Activated CD4-positive, alpha-beta T cell treated with anti-CD3 and anti-CD28 coated beads, Interleukin-2, amount 50 U/mL, for 1 hour (primary cell): ENCODE results near the gene FRY.
A peak's percentile ranks its signal among the peaks of the same experiment; 100 is the strongest.

ENCODE experiments used
- DNase-seq: peaks from one replicate; pipeline ENCODE4 v3.0.0-alpha.2; 2020

The FRY gene

DNA sequence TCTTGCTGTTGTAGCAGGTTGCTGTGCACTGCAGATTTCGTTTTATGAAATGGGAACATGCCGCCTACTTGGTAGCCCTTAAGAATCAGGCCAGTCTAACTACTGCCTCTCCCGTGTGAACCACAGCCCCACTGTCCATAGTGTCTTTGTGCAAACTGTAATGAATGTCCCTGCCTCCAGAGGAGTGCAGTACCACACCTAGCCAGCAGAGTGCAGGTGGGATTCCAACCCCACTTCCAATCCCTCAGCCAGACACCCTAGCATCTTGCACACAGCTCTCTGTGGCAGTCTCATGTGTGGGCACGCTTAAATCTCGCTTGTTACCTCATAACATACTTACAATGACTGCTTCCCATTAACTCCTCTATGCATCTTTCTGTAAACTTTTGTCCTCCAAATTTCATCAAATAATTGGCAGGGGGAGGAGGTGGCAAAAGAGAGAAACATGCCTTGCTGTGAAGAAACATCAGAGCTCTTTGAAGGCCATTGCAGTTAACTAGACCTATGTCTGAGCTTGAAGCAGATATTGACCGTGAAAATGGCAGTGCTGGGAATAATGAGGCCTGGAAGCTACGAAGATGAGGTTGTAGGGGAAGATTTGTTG is 236.4 kb downstream of the FRY start:
- peak; percentile 52 for DNase-seq

DNA sequence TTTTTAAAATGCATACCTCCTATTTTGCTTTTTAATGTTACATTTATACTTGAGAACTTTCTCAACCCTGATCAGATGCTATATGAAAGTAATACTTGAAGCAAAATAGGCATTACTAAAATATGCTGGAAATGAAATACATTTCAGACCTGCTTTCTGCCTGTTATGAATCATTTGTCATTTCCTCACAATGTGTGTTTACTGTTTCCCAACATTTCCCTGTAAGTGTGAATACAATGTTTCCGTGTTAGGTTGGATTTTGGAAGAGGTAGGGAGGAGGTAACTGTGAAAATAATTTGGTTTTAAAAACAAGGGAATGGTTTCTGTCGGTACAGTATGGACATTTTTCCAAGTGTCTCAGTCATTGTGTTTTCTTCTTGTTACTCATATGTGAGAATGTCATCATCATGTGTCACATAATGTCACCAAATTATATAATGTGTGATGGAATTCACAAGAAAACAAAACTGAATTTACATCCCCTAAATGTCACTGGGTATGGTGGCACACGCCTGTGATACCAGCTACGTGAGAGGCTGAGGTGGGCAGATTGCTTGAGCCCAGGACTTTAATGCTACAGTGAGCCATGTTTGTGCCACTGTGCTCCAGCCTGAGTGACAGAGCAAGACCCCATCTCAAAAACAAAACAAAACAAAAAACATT is 240.6 kb downstream of the FRY start:
- no peak for DNase-seq

DNA sequence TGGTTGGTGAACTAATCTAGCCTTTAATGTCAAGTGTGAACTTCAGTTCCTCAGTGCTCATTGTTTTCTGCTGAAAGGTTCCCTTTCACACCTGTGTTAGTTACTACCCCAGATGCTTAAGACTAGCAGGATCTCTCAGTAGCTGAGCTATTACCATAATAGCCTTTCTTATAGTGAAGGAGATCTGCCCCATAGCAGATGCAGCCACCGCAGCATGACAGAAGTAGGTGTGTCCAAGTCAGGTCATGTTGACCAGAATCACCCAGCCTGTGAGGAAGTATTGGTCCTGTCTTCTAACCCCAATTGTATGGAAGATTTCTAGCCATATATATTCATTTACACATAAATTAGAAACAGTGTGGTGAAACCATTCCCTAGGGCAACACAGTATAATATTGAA is 246.3 kb downstream of the FRY start:
- no peak for DNase-seq

DNA sequence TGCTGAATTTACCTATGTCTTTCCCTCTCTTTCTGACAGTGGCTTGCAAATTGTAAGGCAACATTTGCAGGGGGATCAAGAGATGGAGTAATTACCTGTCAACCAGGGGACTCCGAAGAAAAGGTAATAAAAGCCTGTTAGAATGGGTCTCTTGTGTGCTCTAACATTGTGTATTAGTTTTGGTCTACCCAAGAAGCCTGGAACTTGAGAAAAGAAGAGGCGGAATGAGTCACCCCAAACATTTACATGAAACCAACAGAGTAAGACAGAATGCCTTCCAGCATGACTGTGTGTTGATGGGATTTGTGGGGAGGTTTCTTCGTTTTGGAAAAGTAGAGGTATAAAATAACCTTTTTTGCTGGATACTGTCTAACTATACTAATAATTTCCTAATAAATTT is 246.9 kb downstream of the FRY start:
- no peak for DNase-seq

DNA sequence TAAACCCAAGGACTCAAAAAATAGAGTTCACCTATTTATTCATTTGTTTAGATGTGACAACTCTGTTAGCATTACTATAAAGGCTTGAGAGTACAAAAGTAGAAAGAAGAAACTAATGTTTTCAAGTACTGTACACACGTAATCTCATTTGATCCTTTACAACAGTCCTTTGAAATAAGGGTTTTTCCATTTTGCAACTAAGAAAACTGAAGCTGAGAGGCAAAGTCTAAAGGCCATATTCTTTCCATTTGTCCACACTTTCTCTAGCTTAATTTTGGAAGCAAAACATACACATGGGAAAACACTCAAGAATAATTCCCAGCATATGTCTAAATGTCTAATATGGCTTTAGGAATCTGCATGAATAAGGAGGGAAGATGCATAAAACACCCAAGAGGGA is 249.5 kb downstream of the FRY start:
- no peak for DNase-seq

DNA sequence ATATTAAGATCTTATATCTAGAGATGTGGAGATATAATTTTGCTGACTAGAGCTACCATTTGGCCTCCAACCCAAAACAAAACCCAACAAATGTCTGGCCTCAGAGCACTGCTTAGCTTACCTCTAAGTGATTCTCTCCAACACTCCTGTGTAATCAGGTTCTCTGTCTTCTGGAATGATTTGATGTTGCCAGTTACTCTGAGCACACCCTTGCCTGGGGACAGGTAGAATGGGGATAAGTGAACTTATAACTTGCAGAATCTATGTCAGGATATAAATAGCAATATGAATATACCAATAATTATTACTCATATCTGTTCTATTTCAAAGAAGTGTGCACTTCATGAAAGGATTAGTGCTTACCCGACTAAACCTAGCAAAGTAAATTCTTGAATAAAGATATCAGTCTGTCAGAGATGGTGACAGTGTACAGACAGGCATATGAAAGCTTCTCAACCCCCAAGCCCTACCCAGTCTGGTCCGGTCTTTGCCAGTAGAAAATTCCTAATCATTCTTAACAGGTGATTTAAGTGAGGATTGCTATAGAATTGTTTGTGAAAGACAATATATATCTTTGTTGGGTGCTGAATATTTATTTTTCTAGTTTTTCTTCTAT is 250.6 kb downstream of the FRY start:
- no peak for DNase-seq

DNA sequence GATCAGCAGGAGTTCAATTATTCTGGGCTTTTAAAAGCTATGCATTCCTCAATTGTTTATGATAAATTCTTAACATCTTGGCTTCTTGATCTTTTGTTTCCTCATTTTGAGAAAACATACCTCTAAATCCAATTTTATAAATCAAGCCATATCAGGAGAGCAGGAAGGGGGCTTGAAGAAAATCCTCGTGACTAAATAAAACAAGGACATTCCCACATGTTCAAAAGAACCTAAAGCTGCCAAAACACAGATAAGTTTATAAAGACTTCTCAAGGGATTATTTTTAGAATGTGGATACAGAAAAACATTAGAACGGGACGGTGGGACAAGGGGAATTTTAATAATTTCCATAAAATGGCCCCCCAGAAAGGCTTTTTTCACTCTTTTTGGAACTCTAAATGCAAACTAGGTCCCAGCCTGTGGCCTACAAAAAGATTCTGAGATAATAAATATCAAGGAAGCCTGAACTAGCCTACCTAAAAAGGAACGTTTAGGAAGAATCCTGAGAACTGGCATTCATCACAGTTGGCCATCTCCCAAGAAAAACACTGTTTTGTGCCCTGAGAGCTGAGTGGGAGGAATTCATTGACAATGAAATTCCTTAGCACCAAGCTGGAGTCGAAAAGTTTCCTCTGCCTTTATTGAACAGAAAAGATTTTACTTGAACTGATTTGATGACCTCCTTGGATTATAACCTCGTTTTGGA is 253.5 kb downstream of the FRY start:
- no peak for DNase-seq

DNA sequence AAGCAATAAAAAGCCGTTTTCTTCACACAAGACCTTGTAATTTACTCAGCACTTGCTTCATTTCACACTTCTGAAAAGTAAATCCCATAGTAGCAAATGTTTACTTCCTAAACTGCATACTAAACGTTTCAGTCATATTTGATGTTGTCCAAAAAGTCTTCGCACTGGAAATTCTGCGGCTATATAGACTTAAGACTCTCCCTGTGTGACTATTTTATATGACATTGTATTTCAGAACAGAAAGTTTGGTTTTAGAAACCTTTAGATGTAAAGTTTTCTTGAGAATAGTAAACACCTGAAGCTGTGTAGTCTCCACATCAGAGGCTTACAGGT is 254.0 kb downstream of the FRY start:
- DNase-seq, result no peak

DNA sequence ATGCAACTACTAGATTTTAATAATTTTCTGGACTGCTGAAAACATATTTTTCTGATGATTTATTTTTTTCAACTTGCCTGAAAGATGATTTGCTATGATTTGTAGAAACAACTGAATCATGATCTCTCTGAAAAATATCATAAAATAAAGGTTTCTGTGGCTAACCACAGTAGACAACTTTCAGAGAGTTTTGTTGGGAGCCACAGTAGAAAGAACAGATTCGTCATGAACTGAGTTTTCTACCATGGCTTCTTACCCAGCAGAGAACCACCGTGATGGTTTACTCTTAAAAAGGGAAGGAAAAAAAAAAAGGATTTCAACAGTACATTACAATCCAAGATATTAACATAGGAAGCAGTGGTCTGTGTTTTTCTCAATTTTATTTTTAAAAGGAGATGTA is 265.6 kb downstream of the FRY start:
- DNase-seq, result no peak

DNA sequence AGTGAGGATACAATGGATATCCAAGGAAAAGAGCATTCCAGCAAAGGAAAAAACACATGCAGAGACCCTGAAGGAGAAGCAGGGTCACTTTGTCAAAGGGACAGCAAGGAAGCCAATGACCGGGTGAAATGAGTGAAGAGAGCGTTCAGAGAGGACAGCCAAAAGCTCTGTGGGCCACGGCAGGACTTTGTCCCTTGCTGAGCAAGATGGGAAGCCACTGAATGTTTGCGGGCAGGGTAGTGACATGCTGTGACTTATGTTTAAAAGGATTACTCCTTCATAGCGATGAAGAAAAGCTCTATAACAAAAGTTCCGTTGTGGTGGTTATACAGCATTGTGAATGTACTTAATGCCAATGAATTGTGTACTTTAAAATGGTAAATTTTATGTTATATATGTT is 267.1 kb downstream of the FRY start:
- no peak for DNase-seq

DNA sequence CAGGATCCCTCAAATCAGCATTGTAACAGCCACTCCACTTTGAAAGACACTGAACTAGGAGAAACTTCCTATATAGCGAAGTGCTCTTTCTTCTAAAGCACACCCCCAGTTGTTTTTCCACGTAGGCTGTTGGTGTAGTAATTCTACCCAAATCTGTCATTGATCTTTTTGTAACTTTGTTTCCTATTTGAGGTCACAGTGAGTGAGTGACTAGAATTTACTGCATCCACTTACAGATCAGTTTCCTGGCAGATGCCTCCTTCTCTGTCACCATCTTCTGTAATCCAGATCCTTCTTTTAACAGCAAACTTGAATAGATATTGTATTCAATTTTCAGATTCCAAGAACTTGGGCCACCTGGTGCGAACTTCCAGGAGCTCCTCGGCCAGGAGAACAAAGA is 268.3 kb downstream of the FRY start:
- no peak for DNase-seq

DNA sequence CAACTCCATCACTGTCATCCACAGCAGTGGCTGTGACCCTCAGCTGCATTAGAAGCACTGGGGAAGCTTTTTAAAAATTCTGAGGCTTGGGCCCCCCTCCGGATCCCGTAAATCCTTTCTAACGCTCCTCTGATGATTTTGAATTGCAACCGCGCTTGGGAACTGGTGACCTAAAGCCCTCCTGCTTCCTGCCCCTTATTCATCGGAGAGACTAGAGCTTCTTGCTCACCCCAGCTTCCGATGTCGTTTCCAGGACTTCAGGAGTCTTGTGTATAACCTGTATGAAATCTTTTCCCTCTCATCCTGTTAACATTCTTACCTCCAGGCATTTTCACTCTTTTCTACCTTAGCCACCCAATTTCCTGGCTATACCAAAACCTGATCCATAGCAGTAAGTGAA is 268.8 kb downstream of the FRY start:
- no peak for DNase-seq

DNA sequence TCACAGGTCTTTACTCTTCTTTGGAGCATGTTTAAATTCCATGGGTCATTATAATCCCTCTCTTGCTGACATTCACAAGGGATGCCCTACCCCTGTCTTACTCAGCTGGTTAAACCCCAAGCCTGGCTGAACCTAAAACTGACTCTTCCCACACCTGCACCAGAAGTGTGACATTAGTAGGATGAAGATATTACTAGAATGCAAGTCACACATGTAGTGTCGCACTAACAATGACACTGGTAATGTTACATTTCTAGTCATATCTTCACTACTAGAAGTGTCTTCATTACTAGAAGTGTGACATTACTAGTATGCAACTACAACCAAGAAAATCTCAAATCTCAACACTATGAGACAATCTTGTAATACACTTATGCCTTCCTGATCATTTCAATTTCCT is 269.3 kb downstream of the FRY start:
- DNase-seq, result no peak

DNA sequence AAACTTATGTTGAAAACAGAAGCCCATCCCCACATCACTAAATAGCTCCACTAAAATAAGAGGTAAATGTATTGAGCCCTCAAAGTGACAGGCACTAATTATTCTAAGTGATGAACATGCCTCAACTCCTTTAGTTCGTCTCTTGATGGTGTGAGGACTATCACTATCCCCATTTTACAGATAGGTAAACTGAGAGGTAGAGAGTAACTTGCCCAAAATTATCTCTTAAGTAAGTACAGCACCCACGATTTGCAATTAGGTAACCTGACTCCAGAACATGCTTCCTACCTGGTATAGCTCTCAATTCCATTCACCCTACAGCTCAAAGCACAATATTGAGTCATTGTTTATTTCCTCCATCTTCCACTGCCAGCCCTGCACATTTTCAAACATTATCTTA is 270.9 kb downstream of the FRY start:
- no peak for DNase-seq

DNA sequence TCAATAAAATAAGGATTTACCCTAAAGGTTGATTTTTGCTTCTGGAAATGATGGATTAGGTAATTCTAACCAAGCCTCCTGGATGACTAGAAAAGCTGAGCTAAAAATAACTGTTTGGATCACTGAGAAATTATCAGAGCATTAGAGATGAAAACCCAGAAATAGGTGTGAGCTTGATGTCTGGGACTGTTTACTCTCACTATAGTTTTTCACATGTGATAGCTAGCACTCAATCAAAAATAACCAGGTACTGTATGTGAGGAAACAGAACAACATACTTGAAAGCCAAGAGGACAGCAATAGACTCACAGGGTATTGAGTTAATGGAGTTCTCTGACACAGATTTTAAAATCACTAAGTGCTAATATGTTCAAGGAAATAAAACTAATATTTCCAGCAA is 274.1 kb downstream of the FRY start:
- DNase-seq, result no peak

DNA sequence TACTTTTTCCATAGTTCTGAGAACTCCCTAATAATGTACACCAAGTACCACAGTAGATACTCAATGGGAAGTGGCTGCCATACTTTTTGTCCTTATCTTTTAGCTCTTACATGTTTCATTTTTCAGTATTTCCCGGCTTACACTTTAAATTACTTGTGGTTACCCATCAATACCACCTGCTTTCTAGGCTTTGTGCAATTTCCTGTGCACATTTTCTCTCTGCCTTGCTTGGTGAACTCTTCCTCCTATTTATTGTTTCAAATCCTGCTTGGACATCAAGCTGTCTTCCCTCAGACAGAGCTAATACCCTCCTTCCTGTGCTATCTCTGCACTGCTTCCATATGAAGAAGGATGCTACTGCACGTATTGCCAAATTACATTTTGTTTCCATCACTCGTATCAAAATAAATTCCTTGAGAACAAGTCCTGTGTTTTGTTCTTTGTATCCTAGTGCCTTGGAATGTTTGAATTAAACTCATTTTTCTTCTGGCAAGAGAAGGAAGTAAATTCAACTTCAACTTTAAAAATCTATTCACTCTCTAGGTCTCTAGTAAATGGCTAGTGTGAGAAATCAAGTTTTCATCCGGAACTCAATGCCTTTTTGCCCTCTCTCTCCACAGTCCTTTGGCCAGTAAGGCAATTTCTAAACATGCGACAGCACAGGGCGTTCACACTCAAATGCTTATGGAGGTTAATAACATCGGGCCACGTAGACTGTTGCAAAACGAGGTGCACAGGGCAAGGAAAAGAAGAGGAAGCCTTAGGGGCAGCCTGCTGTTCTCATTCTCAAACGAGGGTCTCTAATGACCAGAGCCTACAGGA is 277.9 kb downstream of the FRY start:
- no peak for DNase-seq

DNA sequence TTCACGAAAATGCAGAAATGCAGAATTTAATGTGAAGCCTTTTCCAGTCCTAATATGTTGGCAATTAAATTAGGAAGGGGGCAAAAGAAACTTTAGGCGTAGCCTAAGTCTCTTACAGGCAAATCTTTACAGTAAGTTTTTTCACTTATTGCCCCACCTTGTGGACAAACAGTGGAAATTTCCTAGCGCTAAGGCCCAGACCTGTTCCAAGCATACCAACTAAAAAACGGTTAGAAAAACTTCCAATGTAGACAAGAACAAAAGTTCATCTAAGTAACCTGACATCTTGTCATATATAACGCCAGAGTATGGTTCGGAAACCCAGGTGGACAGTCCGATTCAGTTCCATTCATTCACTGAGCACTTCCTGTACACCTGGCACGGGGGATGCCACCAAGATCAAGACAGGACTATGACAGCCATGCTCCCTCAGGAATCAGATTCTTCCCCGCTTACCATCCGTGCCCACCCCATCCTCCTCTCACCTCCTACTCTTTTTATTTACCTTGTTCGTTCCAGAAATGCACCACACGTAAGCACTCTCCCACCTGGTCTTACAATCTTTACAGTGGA is 278.6 kb downstream of the FRY start:
- no peak for DNase-seq

DNA sequence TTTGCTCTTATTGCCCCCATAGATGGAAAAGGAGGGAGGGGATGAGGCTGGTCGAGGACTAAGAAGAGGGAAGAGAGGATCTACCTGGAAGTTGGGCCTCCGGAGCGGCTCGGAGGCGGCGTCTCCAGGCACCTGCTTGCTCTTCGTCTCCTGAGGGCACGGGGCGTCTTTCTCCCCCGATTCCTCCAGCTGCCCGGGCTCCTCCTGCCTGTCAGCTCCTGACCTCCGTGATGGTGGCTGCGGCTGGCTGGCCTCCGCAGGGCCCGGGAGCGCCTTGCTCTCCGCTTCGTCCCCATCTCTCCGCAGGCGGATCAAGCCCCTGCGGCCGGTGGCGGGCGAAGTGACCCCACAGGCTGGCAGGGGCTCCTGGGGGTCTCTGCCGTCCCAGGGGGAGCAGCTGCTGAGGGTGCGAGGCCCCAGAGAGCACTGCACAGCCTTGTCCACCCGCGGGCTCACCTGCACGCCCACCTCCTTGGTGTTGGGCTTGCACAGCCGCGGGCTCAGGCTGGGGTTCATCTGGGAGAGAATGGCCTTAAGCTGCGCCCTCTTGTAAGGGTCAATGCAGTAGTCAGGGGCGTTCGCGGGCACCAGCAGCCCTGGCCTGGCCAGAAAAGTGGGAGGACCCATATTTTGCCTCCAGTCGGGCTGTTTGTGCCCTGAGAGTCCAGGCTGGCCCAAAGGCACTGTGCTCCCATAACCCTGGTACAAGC is 279.8 kb downstream of the FRY start:
- DNase-seq, result no peak

DNA sequence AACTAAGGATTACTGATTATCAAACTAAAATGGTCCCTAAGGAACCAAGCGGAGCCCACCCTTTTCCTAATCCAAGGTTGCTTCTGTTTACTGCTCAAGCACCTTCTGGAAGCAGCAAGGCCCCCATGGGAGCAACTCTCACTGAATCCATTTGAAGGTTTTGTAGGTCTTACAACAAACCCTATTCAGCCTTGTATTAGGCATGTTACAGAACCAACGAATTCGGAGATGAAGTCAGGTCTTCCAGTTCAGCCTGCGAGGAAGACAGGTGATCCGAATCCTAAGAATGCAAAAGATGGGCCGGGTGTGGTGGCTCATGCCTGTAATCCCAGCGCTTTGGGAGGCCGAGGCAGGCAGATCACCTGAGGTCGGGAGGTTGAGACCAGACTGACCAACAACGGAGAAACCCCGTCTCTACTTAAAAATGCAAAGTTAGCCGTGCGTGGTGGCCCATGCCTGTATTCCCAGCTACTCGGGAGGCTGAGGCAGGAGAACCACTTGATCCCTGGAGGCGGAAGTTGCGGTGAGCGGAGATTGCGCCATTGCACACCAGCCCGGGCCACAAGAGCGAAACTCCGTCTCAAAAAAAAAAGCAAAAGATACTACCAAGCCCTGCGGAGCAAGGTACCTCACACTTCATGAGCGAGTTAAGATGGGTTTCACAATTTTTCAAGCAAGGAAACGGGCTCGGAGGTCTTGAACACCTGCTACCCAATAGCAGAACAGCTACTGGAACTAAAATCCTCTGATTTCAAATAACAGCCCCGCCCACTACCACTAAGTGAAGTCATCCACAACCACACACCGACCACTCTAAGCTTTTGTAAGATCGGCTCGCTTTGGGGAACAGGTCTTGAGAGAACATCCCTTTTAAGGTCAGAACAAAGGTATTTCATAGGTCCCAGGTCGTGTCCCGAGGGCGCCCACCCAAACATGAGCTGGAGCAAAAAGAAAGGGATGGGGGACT is 283.0 kb downstream of the FRY start:
- DNase-seq, result peak; percentile 47

DNA sequence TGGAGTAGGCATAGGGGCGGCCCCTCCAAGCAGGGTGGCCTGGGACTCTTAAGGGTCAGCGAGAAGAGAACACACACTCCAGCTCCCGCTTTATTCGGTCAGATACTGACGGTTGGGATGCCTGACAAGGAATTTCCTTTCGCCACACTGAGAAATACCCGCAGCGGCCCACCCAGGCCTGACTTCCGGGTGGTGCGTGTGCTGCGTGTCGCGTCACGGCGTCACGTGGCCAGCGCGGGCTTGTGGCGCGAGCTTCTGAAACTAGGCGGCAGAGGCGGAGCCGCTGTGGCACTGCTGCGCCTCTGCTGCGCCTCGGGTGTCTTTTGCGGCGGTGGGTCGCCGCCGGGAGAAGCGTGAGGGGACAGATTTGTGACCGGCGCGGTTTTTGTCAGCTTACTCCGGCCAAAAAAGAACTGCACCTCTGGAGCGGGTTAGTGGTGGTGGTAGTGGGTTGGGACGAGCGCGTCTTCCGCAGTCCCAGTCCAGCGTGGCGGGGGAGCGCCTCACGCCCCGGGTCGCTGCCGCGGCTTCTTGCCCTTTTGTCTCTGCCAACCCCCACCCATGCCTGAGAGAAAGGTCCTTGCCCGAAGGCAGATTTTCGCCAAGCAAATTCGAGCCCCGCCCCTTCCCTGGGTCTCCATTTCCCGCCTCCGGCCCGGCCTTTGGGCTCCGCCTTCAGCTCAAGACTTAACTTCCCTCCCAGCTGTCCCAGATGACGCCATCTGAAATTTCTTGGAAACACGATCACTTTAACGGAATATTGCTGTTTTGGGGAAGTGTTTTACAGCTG is 283.9 kb downstream of the FRY start, which contains the start of the genes BRCA2 and ZAR1L:
BRCA2 (plus strand) TSS at position 271 of the 790 bp plus-strand sequence. CDS start 953 bp downstream, outside the sequence.
ZAR1L (minus strand) TSS at position 126 of the 790 bp plus-strand sequence. CDS start 3,438 bp downstream, outside the sequence.
- peak; percentile 84 for DNase-seq
